Endothelial cell of umbilical vein (primary cell): Measurements from ENCODE around the gene PRR14. TPM values are rescaled to one million over a fixed set of nuclear protein-coding genes. Genes with fewer than 3 reads are reported as not detected.

Experiments
- BruUV-seq: library from RNA; stranded (reverse); fragments of 400-500 nt; replicated peaks from 2 replicates; lab custom pipeline; 2021; lab: Mats Ljungman, UMichigan
- CTCF ChIA-PET: fragments of 300-600, 350-600 bp; sonication (Branson Sonifier 250); formaldehyde crosslinking; loops from one replicate; lab custom pipeline; 2021; ENCODE audit warnings: antibody characterized with exemption, inconsistent platforms; lab: Charles Lee
- POLR2A ChIA-PET: fragments of 300-600, 350-600 bp; sonication (Branson Sonifier 250); formaldehyde crosslinking; loops from one replicate; lab custom pipeline; 2021; ENCODE audit warnings: antibody characterized with exemption, inconsistent platforms; lab: Charles Lee
- DNase-seq: peaks from one replicate; pipeline ENCODE4 v3.0.0-alpha.2; 2011; ENCODE audit warnings: low read depth, low spot score
- FAIRE-seq: peaks from 2 replicates; lab custom pipeline; 2011; peaks lifted over from hg19 to GRCh38; lab: Jason Lieb, UNC
- H2AFZ ChIP-seq: 2 replicates; pipeline ENCODE4 v1.6.0; 2012; ENCODE audit warnings: low read depth, low read length, control low read depth, inconsistent platforms
- H3K27ac ChIP-seq: 2 replicates; pipeline ENCODE4 v1.5.1; 2011; ENCODE audit warnings: low read depth, mild to moderate bottlenecking, control low read depth, low read length, moderate library complexity; ENCODE audit not compliant: insufficient read depth
- H3K27me3 ChIP-seq, 2 experiments: 2 replicates each; pipeline versions ENCODE4 v1.6.0 to v1.6.1; 2011; ENCODE audit warnings: low read length in 2 of 2, mixed read lengths in 1 of 2; ENCODE audit not compliant: control insufficient read depth in 2 of 2, insufficient read depth in 2 of 2
- H3K36me3 ChIP-seq, 2 experiments: 2 replicates in 1 of 2; 3 replicates in 1 of 2; pipeline ENCODE4 v1.5.1; 2011; ENCODE audit warnings: low read length in 2 of 2, mild to moderate bottlenecking in 1 of 2, moderate library complexity in 1 of 2; ENCODE audit not compliant: control insufficient read depth in 2 of 2, insufficient read depth in 2 of 2; ENCODE audit errors: extremely low read depth in 1 of 2
- H3K4me1 ChIP-seq: 3 replicates; pipeline ENCODE4 v1.5.1; 2011; ENCODE audit warnings: mild to moderate bottlenecking, low read length; ENCODE audit not compliant: control insufficient read depth, insufficient read depth; ENCODE audit errors: extremely low read depth
- H3K4me2 ChIP-seq: 2 replicates; pipeline ENCODE4 v1.6.1; 2011; ENCODE audit warnings: low read length, control low read depth, mixed read lengths; ENCODE audit not compliant: insufficient read depth
- H3K4me3 ChIP-seq, 3 experiments: fragments of 200-600 bp in 1 of 3; sonication (generic), shearing (Covaris generic) in 1 of 3; replicated peaks in 1 of 3; 2 replicates each; pipeline ENCODE4 v1.5.1; 2011 to 2016; ENCODE audit warnings: control low read depth in 3 of 3, low read length in 3 of 3, mild to moderate bottlenecking in 2 of 3, inconsistent platforms in 1 of 3, low read depth in 1 of 3, moderate library complexity in 1 of 3; ENCODE audit not compliant: insufficient read depth in 1 of 3
- H3K79me2 ChIP-seq: 2 replicates; pipeline ENCODE4 v1.6.0; 2012; ENCODE audit warnings: low read length, inconsistent platforms; ENCODE audit not compliant: control insufficient read depth, insufficient read depth
- H3K9ac ChIP-seq: replicated peaks from 2 replicates; pipeline ENCODE3; 2011; ENCODE audit warnings: low read length, control low read depth; ENCODE audit not compliant: insufficient read depth; ENCODE audit errors: extremely low read depth
- H3K9me1 ChIP-seq: replicated peaks from 3 replicates; pipeline ENCODE4 v1.6.0; 2011; ENCODE audit warnings: mild to moderate bottlenecking, low read length; ENCODE audit not compliant: control insufficient read depth, insufficient read depth; ENCODE audit errors: extremely low read depth
- H3K9me3 ChIP-seq: replicated peaks from 2 replicates; pipeline ENCODE4 v1.5.1; 2012; ENCODE audit warnings: low read length, inconsistent platforms; ENCODE audit not compliant: control insufficient read depth, insufficient read depth
- H4K20me1 ChIP-seq: replicated peaks from 2 replicates; pipeline ENCODE3; 2011; ENCODE audit warnings: mild to moderate bottlenecking, low read length; ENCODE audit not compliant: control insufficient read depth, insufficient read depth; ENCODE audit errors: extremely low read depth
- EZH2 ChIP-seq: IDR thresholded peaks from 2 replicates; pipeline ENCODE4 v1.6.1; 2012; ENCODE audit warnings: borderline replicate concordance, low read depth, mild to moderate bottlenecking, moderate library complexity, low read length, inconsistent platforms; ENCODE audit not compliant: severe bottlenecking
- FOS ChIP-seq: IDR thresholded peaks from 2 replicates; pipeline ENCODE4 v1.6.1; 2011; ENCODE audit warnings: mild to moderate bottlenecking, low read length, moderate library complexity, borderline replicate concordance; ENCODE audit not compliant: insufficient read depth
- GATA2 ChIP-seq: IDR thresholded peaks from 2 replicates; pipeline ENCODE4 v1.7.0; 2011; ENCODE audit warnings: low read depth, mild to moderate bottlenecking, moderate library complexity, mixed read lengths, low read length; ENCODE audit not compliant: insufficient read length, insufficient read depth
- JUN ChIP-seq: IDR thresholded peaks from 2 replicates; pipeline ENCODE4 v1.6.1; 2011; ENCODE audit warnings: borderline replicate concordance, low read depth; ENCODE audit not compliant: insufficient read length, insufficient read depth
- MYC ChIP-seq: IDR thresholded peaks from one replicate; pipeline ENCODE4 v1.6.1; 2011; ENCODE audit warnings: mild to moderate bottlenecking, low read depth, low read length
- POLR2A ChIP-seq: IDR thresholded peaks from 2 replicates; pipeline ENCODE4 v1.6.1; 2012; ENCODE audit warnings: low read depth, mild to moderate bottlenecking, control low read depth, low read length
- POLR2AphosphoS5 ChIP-seq: IDR thresholded peaks from 2 replicates; pipeline ENCODE4 v1.6.1; 2012; ENCODE audit warnings: low read depth, mild to moderate bottlenecking, control low read depth, low read length, moderate library complexity; ENCODE audit not compliant: insufficient read depth
- dilution Hi-C: fragments of 300-500 bp; cut with MboI; formaldehyde crosslinking; loops from one replicate; pipeline ENCODE4 v1.15.0; 2019; ENCODE audit warnings: low sequenced_read_pairs; ENCODE audit not compliant: extremely low pct_ligation_motif_present
- intact Hi-C: fragments of 100-400 bp; cut with micrococcal nuclease; formaldehyde crosslinking; loops from one replicate; pipeline ENCODE4 v1.10.0; 2022
- polyA plus RNA-seq, 4 experiments: library from polyadenylated mRNA; depleted of rRNA in 3 of 4; stranded (reverse) in 3 of 4; unstranded in 1 of 4; fragments of >200 nt; gene quantifications; 2 replicates each; pipeline versions ENCODE4 v1.2.1 to v1.2.3, GENCODE V29; 2011 to 2012; ENCODE audit warnings: missing spikeins in 1 of 4
- total RNA-seq: library from RNA; stranded (reverse); gene quantifications from 2 replicates; pipeline ENCODE4 v1.2.3, GENCODE V29; 2021
- TF ChIP-seq, protein P1 (sequence below), 2 donors: IDR thresholded peaks; 1 replicate in 1 of 2; 2 replicates in 1 of 2; pipeline ENCODE4 v1.5.1; 2011; ENCODE audit warnings: low read length in 2 of 2, mild to moderate bottlenecking in 2 of 2, moderate library complexity in 2 of 2, control low read depth in 1 of 2, inconsistent platforms in 1 of 2, low read depth in 1 of 2; ENCODE audit not compliant: insufficient read depth in 1 of 2; ENCODE audit errors: extremely low read depth in 1 of 2
- TF ChIP-seq, protein P2 (sequence below): IDR thresholded peaks from 2 replicates; pipeline ENCODE4 v1.6.1; 2011; ENCODE audit not compliant: insufficient read depth, insufficient read length

The PRR14 gene
- total and polyA plus RNA-seq, 2 donors (not counting 3 experiments of a cell fraction or from before 2014, with no cell fraction given), result 17.0 to 70.0 TPM

DNA sequence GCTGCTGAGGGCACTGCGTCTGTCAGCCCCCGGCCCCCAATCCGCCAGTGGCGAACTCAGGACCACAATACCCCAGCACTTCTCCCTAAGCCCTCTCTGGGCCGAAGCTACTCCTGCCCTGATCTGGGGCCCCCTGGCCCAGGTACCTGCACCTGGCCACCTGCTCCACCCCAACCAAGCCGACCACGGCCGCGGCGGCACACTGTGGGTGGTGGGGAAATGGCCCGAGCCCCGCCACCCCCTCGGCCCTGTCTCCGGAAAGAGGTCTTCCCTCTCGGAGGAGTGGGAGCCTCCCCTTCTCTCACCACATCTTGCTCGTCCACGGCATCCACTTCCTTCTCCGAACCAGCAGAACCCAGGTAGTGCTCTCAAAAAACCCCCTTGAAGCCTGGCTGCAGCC lies 4.1 kb downstream of the PRR14 start:
- ChIA-PET CTCF (interaction anchor here (0.6 kb wide), 1 partner anchor 108 kb away, joined by 3 read pairs; no protein-coding TSS in a partner anchor), POLR2A (no interaction called here)
- H3K9me3 ChIP-seq, result no peaks in the 10 kb centered on the region
- no peaks in the 10 kb centered on the region for H4K20me1 ChIP-seq
- no peak overlapping the region for H2AFZ ChIP-seq
- no TSS peak for BruUV-seq
- peaks cover 16% of the 10 kb centered on the region for H3K4me1 ChIP-seq
- H3K9me1 ChIP-seq, result no peaks in the 10 kb centered on the region
- dilution Hi-C loops, result no loop called here
- DNase-seq (no peak), FAIRE-seq (no peak)
- H3K9ac ChIP-seq, result no peak overlapping the region
- TF ChIP-seq, protein P1, sequence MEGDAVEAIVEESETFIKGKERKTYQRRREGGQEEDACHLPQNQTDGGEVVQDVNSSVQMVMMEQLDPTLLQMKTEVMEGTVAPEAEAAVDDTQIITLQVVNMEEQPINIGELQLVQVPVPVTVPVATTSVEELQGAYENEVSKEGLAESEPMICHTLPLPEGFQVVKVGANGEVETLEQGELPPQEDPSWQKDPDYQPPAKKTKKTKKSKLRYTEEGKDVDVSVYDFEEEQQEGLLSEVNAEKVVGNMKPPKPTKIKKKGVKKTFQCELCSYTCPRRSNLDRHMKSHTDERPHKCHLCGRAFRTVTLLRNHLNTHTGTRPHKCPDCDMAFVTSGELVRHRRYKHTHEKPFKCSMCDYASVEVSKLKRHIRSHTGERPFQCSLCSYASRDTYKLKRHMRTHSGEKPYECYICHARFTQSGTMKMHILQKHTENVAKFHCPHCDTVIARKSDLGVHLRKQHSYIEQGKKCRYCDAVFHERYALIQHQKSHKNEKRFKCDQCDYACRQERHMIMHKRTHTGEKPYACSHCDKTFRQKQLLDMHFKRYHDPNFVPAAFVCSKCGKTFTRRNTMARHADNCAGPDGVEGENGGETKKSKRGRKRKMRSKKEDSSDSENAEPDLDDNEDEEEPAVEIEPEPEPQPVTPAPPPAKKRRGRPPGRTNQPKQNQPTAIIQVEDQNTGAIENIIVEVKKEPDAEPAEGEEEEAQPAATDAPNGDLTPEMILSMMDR (IDR thresholded peaks at IDR 0.05; ENCODE audit: extremely low read depth in 1 of 2, insufficient read depth in 1 of 2, low read depth in 1 of 2, low read length in 2 of 2), result no peak
- TF ChIP-seq GATA2 (no peak), JUN (no peak), POLR2AphosphoS5 (no peak), MYC (no peak), POLR2A (no peak), FOS (no peak), EZH2 (no peak)
- TF ChIP-seq, protein P2, sequence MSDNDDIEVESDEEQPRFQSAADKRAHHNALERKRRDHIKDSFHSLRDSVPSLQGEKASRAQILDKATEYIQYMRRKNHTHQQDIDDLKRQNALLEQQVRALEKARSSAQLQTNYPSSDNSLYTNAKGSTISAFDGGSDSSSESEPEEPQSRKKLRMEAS, result no peak
- intact Hi-C loops, result loop anchor here (5.0 to 10.0 kb wide), 2 partner anchors 128 to 560 kb away; partner anchors contain the start of genes TBX6, YPEL3 and ZNF768
- H3K27me3 ChIP-seq, result no peaks in the 10 kb centered on the region
- H3K4me3 ChIP-seq, result no peak overlapping the region
- peaks cover 5 to 23% of the 10 kb centered on the region in 2 experiments for H3K36me3 ChIP-seq
- peaks cover 10% of the 10 kb centered on the region for H3K79me2 ChIP-seq
- H3K27ac ChIP-seq, result no peak overlapping the region
- no peak overlapping the region for H3K4me2 ChIP-seq
